DND-41 (cell line): ENCODE data around the gene SH3RF3.

Source experiments
- EZH2 ChIP-seq: IDR thresholded peaks from 3 replicates; pipeline ENCODE4 v1.6.1; 2012; ENCODE audit warnings: borderline replicate concordance, low read depth, mild to moderate bottlenecking, moderate library complexity, low read length, inconsistent platforms; ENCODE audit not compliant: severe bottlenecking
- TF ChIP-seq, protein P1 (sequence below): IDR thresholded peaks from 2 replicates; pipeline ENCODE4 v1.5.1; 2012; ENCODE audit warnings: borderline replicate concordance, low read length, moderate library complexity, mild to moderate bottlenecking; ENCODE audit not compliant: poor library complexity, severe bottlenecking; ENCODE audit errors: extremely low read depth

GRCh38 chr2:109203246-109204011, 74.4 kb downstream of the SH3RF3 start:
- TF ChIP-seq EZH2, result no peak
- TF ChIP-seq, protein P1, sequence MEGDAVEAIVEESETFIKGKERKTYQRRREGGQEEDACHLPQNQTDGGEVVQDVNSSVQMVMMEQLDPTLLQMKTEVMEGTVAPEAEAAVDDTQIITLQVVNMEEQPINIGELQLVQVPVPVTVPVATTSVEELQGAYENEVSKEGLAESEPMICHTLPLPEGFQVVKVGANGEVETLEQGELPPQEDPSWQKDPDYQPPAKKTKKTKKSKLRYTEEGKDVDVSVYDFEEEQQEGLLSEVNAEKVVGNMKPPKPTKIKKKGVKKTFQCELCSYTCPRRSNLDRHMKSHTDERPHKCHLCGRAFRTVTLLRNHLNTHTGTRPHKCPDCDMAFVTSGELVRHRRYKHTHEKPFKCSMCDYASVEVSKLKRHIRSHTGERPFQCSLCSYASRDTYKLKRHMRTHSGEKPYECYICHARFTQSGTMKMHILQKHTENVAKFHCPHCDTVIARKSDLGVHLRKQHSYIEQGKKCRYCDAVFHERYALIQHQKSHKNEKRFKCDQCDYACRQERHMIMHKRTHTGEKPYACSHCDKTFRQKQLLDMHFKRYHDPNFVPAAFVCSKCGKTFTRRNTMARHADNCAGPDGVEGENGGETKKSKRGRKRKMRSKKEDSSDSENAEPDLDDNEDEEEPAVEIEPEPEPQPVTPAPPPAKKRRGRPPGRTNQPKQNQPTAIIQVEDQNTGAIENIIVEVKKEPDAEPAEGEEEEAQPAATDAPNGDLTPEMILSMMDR, result no peak
